HG03108 (cell line): ENCODE data around the gene NAALADL1.

Experiments used
- ATAC-seq: cut with Tn5 transposase; IDR thresholded peaks from one replicate; pipeline ENCODE4 v1.9.1; 2021; ENCODE audit warnings: moderate library complexity; ENCODE audit not compliant: unreplicated experiment

The NAALADL1 gene

DNA sequence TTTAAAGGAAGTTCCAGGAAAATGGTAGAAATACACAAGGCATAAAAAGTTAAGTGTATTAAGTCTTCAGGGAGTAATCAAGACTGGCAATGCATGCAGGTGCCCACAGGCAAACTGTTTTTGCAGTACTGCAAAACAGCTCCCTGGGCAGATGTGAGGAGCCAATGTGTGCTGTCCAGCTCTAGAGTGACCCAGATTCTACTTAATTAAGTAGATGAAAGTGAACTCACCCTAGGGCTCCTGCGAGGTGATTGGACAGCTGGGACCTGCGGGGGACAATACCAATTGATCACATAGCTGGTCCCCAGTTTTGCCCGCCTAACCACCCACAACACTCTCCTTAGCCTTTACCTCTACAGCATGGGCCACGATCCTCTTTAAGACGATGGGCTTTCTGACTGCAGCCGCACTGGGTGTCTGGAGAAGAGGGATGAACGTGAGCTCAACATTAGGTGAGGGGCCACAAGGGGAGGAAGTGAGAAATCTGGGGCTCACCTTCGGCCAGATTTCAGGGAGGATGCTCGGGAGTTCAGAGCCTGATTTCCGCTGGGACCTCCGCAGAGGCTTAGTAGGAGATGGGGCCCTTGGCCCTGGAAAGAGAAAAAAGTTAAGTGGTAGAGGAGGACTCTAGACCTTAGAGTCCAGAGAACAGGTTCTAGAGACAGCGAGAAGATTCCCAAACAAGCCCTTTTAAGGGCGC is 24.9 kb upstream of the NAALADL1 start:
- no peak for ATAC-seq

GRCh38 chr11:65078786-65079342 is 20.5 kb upstream of the NAALADL1 start:
- ATAC-seq, result no peak

DNA sequence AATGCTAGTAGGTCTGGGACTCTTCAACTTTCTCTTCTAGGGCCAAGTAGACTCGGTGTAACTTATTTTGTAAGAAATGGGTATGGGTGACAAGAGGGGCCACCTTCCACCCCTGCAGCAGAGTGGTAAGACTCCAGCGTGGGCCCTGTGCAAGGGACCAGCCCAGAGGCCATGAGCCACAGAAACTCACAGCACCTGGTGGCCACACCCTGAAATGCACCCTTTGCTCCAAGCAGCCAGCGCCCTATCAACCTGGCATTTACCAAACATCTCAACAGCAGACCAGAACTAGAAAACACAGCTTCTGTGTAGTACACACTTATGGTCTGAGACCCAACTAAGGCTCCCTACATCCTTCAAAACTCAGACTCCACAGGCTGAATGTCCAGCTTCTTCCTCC is 19.8 kb upstream of the NAALADL1 start:
- ATAC-seq, result no peak

- ATAC-seq, result no peak
Measured at GRCh38 chr11:65077451-65077850, 19.1 kb upstream of the NAALADL1 start.

- ATAC-seq, result no peak
Measured at GRCh38 chr11:65072631-65072966, 14.2 kb upstream of the NAALADL1 start.

DNA sequence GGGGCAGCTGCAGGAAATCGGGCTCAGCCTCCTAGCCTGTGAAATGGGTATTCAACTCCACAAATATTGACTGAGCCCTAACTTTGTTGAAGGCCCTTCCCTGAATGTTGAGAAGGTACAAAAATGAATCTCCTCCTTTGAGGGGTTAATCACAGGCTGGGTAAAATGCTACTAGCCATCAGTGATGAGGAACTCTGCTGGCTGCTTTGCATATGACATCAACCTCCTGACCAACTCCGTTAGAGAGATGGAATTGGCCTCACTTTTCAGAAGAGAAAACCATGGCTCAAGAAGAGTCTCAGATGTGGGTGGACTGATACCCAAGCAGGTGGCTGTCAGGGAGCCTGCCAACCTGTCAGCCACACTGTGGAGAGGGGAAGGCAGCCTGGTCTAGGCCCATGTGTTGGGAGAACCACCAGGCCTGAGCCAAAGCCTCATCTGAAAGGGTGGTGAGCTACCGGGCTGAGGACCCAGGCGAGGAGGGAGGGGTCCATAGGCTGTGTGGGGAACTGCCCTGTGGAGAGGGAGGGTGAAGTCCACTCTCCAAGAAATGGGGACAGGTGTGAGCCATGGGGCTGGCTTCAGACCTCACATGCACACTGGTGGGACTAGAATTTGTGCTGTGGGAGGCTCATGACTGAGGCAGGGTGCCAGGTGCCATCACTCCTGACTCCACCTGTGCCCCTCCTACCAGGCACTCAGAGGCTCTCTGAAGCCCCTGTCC is 13.7 kb upstream of the NAALADL1 start:
- no peak for ATAC-seq

- no peak for ATAC-seq
Measured at GRCh38 chr11:65069217-65069616, 10.9 kb upstream of the NAALADL1 start.

DNA sequence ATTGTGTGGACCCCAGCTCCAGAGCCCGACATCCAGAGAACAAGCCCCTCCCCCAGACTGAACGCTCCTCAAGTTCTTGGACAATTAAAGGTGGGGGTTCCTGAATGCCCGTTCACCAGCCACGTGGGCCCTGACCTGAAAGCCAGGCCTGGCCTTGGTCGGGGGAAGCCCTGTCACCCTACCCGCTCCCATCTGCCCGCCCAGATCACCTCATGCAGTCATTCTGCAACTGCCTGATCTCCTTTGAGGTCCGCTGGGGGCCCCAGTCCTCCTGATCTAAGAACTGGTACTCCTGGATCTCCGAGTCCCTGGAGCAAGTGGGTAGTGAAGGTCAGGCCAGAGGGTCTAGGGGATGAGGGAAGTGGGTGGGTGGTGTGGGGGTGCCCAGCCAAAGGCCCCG is 9.1 kb upstream of the NAALADL1 start:
- no peak for ATAC-seq

GRCh38 chr11:65066805-65067291 is 8.5 kb upstream of the NAALADL1 start:
- ATAC-seq, result no peak

DNA sequence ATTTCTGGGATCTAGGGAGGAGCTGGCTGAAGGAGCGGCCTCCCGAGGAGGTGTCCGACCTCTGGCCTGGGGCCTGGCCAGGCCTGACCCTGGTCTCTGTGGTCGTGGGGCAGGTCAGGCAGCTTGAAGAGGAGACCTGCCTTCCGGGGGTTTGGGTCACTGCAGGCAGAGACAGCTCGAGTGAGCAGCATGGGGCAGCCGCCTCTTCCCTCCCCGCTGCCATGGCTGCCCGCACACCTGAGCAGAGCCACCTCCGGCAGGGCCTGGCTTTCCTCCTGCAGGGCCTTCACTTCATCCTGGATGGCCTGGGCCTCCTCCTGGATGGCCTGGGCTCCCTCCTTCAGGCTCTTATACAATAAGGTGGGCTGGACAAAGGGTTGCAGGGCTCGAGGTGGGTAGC is 8.0 kb upstream of the NAALADL1 start:
- ATAC-seq, result no peak

- ATAC-seq, result no peak
Measured at GRCh38 chr11:65065851-65066250, 7.5 kb upstream of the NAALADL1 start.

DNA sequence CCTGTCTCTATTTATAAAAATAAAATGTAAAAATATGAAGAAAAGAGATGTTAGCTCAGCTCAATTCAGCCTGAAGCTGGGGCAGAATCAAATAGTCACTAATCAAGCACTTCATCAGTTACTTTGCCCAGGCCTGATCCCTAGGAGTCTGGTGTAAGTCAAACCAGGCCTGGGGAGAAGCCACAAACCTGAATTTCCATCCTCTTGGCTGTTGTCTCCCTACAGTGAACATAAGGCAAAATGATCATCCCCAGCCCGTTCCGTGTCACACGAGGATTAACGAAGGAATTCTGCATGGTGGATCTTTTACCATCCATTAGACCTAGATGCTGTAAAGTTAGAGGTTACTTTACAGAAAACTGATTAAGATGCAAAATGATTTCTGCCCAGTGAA is 6.5 kb upstream of the NAALADL1 start:
- ATAC-seq, result no peak

- no peak for ATAC-seq
Measured at GRCh38 chr11:65063532-65063931, 5.2 kb upstream of the NAALADL1 start.

DNA sequence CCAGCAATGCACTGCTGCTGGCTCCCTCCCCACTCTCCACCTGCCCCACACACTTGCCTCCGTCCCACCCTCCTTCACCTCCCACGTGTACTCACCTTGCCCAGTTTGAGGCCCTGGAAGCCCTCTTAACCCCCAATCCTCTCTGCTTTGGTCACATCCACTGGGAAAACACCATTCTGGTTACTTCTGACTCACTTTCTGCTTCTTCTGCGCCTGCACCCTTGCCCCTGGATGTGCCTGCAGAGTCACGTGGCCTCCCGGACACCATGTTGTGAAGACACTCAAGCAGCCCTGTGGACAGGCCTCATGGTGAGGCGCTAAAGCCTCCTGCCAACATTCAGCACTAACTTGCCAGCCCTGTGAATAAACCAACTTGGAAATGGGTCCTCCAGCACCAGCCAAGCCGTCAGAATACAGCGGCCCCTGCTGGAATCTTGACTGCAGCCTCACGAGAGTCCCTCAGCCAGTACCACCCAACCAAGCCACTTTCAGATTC is 2.6 kb upstream of the NAALADL1 start:
- ATAC-seq, result no peak

- ATAC-seq, result no peak
Measured at GRCh38 chr11:65059959-65060824, 1.8 kb upstream of the NAALADL1 start.

DNA sequence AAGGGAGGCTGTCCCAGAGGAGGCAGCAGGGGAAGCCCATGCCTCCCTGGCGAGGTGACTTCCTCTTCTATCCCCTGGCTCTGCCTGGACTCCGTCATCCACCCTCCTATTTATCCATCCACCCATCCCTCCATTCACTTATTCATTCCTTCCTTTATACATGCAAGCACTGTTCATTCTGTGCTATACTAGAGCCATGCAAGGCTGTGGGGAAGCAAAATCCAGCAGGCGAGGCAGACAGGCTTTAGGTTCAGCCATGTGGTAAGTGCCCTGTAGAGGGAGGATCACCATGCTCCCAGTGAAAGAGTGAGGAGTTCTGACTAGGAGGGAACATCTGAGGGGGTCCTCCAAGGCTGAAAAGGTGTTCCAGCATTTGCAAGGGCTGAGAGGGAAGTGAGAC is 1.2 kb upstream of the NAALADL1 start:
- no peak for ATAC-seq

DNA sequence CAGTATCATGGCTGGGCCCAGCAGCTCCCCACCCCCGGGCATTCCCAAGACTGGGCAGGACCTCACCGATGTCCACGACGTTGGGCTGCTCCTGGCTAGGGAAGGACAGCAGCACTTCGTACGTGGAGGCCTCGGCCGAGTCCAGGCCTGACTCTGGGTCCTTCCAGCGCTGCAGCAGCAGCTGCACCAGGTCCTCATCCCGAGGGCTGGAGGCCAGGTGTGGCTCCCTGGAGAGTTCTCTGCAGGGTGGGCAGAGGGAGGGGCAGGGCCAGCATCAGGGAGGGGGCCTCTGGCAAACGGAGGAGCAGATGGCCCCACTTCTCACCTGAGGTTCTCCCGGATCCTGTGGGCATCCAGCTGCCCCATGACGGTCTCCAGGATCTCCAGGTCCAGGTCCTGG is 341 bp downstream of the NAALADL1 start:
- no peak for ATAC-seq

GRCh38 chr11:65057526-65057925 is 827 bp downstream of the NAALADL1 start:
- no peak for ATAC-seq

DNA sequence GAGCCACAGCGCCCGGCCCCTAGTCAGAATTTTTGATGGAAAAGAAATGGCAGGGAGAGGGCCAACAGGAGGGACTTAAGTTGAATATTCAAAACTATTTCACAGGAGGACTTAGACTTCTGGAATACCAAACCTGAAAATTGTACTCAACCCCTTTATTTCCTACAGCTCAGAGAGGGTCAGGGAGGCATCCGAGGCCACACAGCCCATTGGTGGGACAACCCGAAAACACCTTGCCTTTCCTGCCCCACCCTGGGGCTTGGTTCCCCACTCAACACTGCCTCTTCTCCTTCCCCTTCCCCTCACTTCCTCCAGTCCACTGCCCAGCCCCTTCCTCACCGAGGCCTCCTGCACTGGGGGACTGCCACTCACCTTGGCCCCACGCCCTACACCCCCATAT is 1.4 kb downstream of the NAALADL1 start:
- ATAC-seq, result no peak

DNA sequence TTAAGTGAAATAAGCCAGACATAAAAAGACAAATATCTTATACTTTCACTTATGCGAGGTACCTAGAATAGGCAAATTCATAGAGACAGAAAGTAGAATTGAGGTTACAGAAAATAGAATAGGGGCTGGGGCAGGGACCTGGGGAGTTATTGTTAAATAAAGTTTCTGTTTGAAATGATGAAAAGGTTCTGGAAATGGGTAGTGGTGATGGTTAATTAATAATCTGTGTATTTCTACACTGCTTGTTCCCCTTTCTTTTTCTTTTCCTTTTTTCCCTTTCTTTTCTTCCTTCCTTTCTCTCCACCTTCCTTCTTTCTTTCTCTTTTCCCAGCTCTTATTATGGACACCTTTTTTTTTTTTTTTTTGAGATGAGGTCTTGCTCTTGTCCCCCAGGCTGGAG is 2.8 kb downstream of the NAALADL1 start:
- no peak for ATAC-seq

- ATAC-seq, result no peak
Measured at GRCh38 chr11:65053827-65054508, 4.4 kb downstream of the NAALADL1 start.
